Fibroblast of lung (primary cell): ENCODE measurements around the gene NDUFS1. TPM values are rescaled to one million over a fixed set of nuclear protein-coding genes. Genes with fewer than 3 reads are reported as not detected.
"Not testable (repeated sequence)": the region's sequence is repeated elsewhere in the genome, so short reads cannot be mapped to it uniquely, and the experiment has no call there.

ENCODE experiments used
- DNase-seq, 2 donors: peaks; one replicate each; pipeline versions ENCODE4 v3.0.0 to v3.0.0-alpha.2; 2010; ENCODE audit warnings: low read depth in 2 of 2
- H2AFZ ChIP-seq: 2 replicates; pipeline ENCODE4 v1.5.1; 2012; ENCODE audit warnings: low read length, control low read depth, inconsistent platforms
- H3K27ac ChIP-seq: 2 replicates; pipeline ENCODE4 v1.5.1; 2011; ENCODE audit warnings: low read length, control low read depth; ENCODE audit not compliant: insufficient read depth
- H3K27me3 ChIP-seq: 2 replicates; pipeline ENCODE4 v1.5.1; 2011; ENCODE audit warnings: mild to moderate bottlenecking, low read length; ENCODE audit not compliant: control insufficient read depth, insufficient read depth
- H3K36me3 ChIP-seq: 2 replicates; pipeline ENCODE4 v1.5.1; 2011; ENCODE audit warnings: low read length; ENCODE audit not compliant: control insufficient read depth, insufficient read depth
- H3K4me1 ChIP-seq: 2 replicates; pipeline ENCODE4 v1.5.1; 2011; ENCODE audit warnings: low read length; ENCODE audit not compliant: control insufficient read depth, insufficient read depth; ENCODE audit errors: extremely low read depth
- H3K4me2 ChIP-seq: 2 replicates; pipeline ENCODE4 v1.5.1; 2011; ENCODE audit warnings: low read length, control low read depth; ENCODE audit not compliant: insufficient read depth; ENCODE audit errors: extremely low read depth
- H3K4me3 ChIP-seq, 4 experiments: fragments of 200-600 bp in 1 of 4; sonication (generic) in 1 of 4; replicated peaks in 1 of 4; 2 replicates each; pipeline ENCODE4 v1.5.1; 2011 to 2016; ENCODE audit warnings: low read length in 4 of 4, low read depth in 3 of 4, mild to moderate bottlenecking in 3 of 4, control low read depth in 2 of 4, inconsistent platforms in 1 of 4, mixed read lengths in 1 of 4; ENCODE audit not compliant: insufficient read depth in 1 of 4; ENCODE audit errors: control extremely low read depth in 1 of 4
- H3K79me2 ChIP-seq: 2 replicates; pipeline ENCODE4 v1.5.1; 2012; ENCODE audit warnings: mild to moderate bottlenecking, low read length, inconsistent platforms; ENCODE audit not compliant: control insufficient read depth, insufficient read depth
- H3K9ac ChIP-seq: 2 replicates; pipeline ENCODE4 v1.5.1; 2011; ENCODE audit warnings: mild to moderate bottlenecking, low read length, control low read depth; ENCODE audit not compliant: insufficient read depth
- H3K9me3 ChIP-seq: 2 replicates; pipeline ENCODE4 v1.5.1; 2012; ENCODE audit warnings: low read depth, low read length; ENCODE audit not compliant: control insufficient read depth, insufficient read depth
- H4K20me1 ChIP-seq: 2 replicates; pipeline ENCODE4 v1.5.1; 2011; ENCODE audit warnings: low read length; ENCODE audit not compliant: control insufficient read depth, insufficient read depth; ENCODE audit errors: extremely low read depth
- CTCF ChIP-seq, 2 donors: IDR thresholded peaks in 1 of 2; conservative IDR thresholded peaks in 1 of 2; 1 replicate in 1 of 2; 2 replicates in 1 of 2; pipeline ENCODE4 v1.5.1; 2011 to 2012; ENCODE audit warnings: low read length in 2 of 2, control low read depth in 1 of 2, inconsistent platforms in 1 of 2, low read depth in 1 of 2, mild to moderate bottlenecking in 1 of 2
- EZH2 ChIP-seq: IDR thresholded peaks from 2 replicates; pipeline ENCODE4 v1.5.1; 2012; ENCODE audit warnings: low read length, control low read depth, mild to moderate bottlenecking; ENCODE audit errors: missing control alignments
- polyA plus RNA-seq, 2 donors: library from polyadenylated mRNA; depleted of rRNA in 1 of 2; stranded (reverse) in 1 of 2; unstranded in 1 of 2; fragments of >200 nt; gene quantifications; 2 replicates each; pipeline ENCODE4 v1.2.1, GENCODE V29; 2011 to 2012; ENCODE audit warnings: missing spikeins in 1 of 2
- total RNA-seq: library from RNA; depleted of rRNA; stranded (reverse); fragments of >200 nt; gene quantifications from 2 replicates; pipeline ENCODE4 v1.2.1, GENCODE V29; 2014

The NDUFS1 gene
- total and polyA plus RNA-seq, 2 donors (not counting 1 experiment from before 2014, with no cell fraction given) = 128 to 133 TPM

- Histone ChIP-seq H3K79me2 (no peaks in the 10 kb centered on the region), H3K36me3 (no peaks in the 10 kb centered on the region), H3K4me2 (no peak overlapping the region), H4K20me1 (no peaks in the 10 kb centered on the region), H2AFZ (no peak overlapping the region), H3K27ac (no peak overlapping the region), H3K9me3 (no peaks in the 10 kb centered on the region), H3K4me3 (no peak overlapping the region), H3K9ac (no peak overlapping the region), H3K27me3 (no peaks in the 10 kb centered on the region), H3K4me1 (no peaks in the 10 kb centered on the region)
- TF ChIP-seq CTCF (conservative IDR thresholded peaks at IDR 0.05 in 1 of 2, IDR thresholded peaks at IDR 0.05 in 1 of 2; ENCODE audit: low read depth in 1 of 2, low read length in 2 of 2) (no peak), EZH2 (no peak)
- DNase-seq = no peak
Measured at GRCh38 chr2:206105038-206105437, 54.2 kb downstream of the NDUFS1 start.

GRCh38 chr2:206098872-206099271, 60.4 kb downstream of the NDUFS1 start:
- H3K9me3 ChIP-seq, H4K20me1 ChIP-seq, H3K9ac ChIP-seq, H3K4me1 ChIP-seq, H3K4me3 ChIP-seq, H2AFZ ChIP-seq, H3K27ac ChIP-seq, H3K79me2 ChIP-seq, H3K27me3 ChIP-seq, H3K36me3 ChIP-seq, H3K4me2 ChIP-seq, DNase-seq: not testable (repeated sequence)

GRCh38 chr2:206098471-206098870, 60.8 kb downstream of the NDUFS1 start:
- Histone ChIP-seq H3K9me3 (no peaks in the 10 kb centered on the region), H3K4me1 (no peaks in the 10 kb centered on the region), H4K20me1 (no peaks in the 10 kb centered on the region), H3K4me2 (no peak overlapping the region), H2AFZ (no peak overlapping the region), H3K79me2 (no peaks in the 10 kb centered on the region), H3K9ac (no peak overlapping the region), H3K27me3 (no peaks in the 10 kb centered on the region), H3K36me3 (no peaks in the 10 kb centered on the region), H3K27ac (no peak overlapping the region), H3K4me3 (no peak overlapping the region)
- TF ChIP-seq EZH2 (no peak), CTCF (conservative IDR thresholded peaks at IDR 0.05 in 1 of 2, IDR thresholded peaks at IDR 0.05 in 1 of 2; ENCODE audit: low read depth in 1 of 2, low read length in 2 of 2) (no peak)
- no peak for DNase-seq
